GM19395 (cell line): Measurements from ENCODE around the gene AMER2.
"Not testable (repeated sequence)": the region's sequence is repeated elsewhere in the genome, so short reads cannot be mapped to it uniquely, and the experiment has no call there.

Source experiments
- ATAC-seq: cut with Tn5 transposase; IDR thresholded peaks from one replicate; pipeline ENCODE4 v1.9.1; 2021; ENCODE audit warnings: mild to moderate bottlenecking, moderate library complexity; ENCODE audit not compliant: unreplicated experiment

The AMER2 gene

GRCh38 chr13:25181597-25181996 is 9.5 kb upstream of the AMER2 start:
- peak; percentile 40 for ATAC-seq

DNA sequence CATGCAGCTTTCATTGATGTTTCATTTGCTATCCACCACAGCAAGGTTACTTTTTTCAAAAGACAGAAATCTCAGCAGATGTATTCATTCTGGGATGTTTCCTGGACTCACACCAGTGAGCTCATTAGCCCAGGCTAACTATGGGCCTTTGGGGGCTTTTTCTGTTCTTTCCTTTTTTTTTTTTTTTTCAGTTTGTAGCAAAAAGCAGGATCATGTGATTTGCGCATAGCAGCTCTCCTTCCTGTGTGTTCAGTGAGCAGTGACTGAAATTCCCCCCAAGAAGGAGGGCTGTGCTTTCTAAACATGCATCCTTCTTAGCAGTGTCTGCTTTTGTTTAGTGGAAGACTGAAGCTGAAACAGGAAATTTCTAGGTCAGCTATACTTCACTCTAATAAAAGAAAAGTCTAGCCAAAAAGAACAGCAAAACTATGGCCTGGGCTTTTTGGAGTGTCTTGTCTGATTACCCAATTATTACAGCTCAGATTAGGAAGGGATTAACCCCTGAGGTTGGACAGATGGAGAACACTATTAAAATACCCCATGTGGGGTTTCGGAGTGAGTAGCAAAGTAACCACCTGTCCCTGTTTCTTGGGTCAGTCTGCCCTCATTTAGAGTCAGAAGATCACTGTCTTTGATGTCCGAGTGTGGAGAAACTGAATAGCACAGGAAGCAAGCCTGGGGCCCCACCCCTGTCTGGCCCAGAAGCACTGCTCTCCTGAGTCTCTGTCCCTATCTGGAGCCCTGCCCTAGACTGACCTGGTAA is 8.9 kb upstream of the AMER2 start:
- ATAC-seq: peak; percentile 82

GRCh38 chr13:25179832-25180774 is 8.0 kb upstream of the AMER2 start:
- ATAC-seq: no peak

GRCh38 chr13:25179011-25179410 is 6.9 kb upstream of the AMER2 start:
- no peak for ATAC-seq

DNA sequence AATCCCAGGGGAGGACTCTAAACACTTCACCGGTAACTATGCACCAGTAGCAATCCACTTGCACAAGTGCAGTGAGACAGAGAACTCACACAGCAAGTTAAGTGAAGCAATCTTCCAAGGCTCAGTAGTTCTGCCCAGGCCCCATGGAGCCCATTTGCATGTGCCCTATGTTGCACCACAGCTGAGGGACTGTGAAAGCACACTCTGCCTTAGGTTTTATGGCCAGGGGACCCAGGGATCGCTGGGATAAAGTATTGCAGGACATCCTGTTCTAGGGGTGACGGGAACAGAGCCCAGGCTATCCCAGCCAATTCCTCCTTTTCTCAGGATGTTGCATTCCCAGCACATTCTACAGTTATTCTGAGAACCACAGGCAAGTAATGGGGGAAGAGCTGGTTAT is 6.0 kb upstream of the AMER2 start:
- ATAC-seq: no peak

- no peak for ATAC-seq
These were observed 5.5 kb upstream of the AMER2 start for GRCh38 chr13:25177636-25178035.

- ATAC-seq: no peak
These were observed 4.9 kb upstream of the AMER2 start for GRCh38 chr13:25177012-25177411.

DNA sequence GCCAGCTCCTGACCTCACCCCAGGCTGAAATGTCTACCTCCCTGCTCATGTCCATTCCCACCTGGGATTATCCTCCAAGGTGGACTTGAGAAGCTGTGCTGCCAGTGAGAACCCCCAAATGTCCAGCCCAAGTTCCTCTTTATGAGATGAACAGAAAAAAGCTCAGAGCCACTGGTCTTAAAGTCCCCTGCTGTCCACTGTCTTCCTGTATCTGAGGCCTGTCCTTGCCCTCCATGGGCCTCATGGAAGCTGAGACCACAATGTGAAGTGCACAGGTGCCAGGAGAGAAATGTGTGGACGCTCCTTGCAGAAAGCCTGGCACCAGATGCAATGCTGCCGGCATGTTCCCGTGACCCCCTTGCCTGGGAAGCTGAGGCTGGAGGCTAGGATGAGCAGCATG is 3.3 kb upstream of the AMER2 start:
- no peak for ATAC-seq

DNA sequence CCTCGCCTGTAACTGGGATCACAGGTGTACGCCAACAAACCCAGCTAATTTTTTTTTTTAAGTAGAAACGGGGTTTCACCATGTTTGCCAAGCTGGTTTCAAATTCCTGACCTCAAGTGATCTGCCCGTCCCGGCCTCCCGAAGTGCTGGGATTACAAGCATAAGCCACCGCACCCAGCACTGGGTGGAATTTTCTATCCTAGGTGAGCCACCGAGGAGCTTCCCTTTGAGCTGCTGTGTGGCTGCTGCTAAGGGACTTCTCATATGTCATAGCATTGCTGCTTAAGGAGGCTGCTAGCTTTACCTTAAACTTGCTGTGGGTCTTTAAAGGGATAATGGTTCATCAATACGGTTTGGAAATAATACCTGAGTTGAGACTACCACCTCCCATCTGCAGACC is 2.9 kb upstream of the AMER2 start:
- ATAC-seq: no peak

- ATAC-seq: no peak
These were observed 2.2 kb upstream of the AMER2 start for GRCh38 chr13:25174304-25174703.

- ATAC-seq: no peak
These were observed 179 bp upstream of the AMER2 start for GRCh38 chr13:25172303-25172630.

- ATAC-seq: no peak
These were observed 945 bp downstream of the AMER2 start for GRCh38 chr13:25171170-25171516.

DNA sequence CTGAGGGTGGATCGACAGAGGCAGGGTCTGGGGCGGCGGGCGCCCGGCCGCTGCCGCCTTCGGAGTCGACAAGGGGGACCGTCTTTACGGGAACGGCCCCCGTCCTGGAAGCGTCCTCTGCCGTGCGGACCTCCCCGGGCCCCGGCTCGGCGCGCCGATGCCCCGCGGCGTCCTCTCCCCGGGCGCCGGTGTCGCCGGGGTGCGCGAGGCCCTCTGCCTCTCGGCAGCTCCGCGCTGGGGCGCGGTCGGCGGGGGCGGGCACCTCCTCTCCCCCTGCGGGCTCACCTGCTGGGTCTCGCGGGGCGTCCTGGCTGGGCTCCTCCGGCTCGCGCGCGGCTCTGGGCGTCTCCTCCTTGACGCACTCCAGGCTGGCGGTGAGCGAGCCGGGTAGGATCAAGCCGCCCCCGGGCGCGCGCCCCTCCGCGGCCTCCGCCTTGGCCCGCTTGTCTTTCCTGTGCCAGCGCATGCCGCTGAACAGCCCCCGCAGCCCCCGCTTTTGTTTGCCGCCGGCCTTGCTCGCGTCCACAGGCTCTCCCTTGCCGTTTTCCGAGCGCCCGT is 1.5 kb downstream of the AMER2 start:
- no peak for ATAC-seq

DNA sequence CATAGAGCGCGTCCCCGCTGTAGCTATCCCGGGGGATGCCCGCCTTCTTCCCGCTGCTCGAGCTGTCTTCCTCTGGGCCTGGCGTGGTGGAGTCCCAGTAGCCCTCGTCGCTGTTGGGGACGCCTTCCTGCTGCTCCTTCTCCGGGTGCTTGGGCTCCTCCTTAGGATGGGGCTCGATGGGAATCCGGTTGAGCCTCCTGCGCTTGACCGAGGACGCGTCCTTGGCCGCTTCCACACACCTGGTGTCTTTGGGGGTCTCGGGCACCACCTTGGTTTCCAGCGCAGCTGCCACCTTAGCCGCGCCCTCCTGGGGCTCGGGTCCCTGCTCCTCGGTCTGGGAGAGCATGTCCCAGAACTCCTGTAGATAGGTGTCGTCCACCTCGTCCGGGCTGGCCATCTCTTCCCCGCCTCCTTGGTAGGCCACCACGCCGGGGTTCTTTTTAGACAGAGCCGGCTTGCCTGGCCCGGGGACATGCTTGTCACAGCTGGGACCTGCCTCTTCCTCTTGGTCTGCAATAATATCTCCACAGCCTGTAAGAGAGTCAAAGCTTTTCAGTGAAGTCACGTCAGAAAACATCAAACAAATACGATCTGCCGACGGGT is 2.0 kb downstream of the AMER2 start:
- no peak for ATAC-seq

DNA sequence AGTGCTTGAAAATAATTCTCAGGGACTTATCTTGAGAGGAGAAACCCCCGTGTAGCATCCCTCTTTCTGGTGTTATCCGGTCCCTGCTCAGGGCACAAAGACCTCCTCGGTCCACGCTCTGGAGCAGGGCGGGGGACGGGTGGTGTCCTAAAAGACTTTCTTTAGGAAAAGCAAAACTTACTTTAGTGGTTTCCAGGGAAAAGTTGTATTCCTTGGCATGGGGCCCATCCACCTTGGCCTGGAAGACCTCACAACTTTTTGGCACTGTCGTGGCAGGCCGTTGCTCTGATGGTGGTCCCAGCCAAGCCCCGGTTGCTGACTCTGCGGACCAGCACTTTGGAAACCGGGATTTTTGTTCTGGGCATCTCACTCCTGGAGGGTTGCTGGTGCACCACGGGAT is 2.7 kb downstream of the AMER2 start:
- ATAC-seq: no peak

- ATAC-seq: no peak
These were observed 3.3 kb downstream of the AMER2 start for GRCh38 chr13:25168790-25169189.

DNA sequence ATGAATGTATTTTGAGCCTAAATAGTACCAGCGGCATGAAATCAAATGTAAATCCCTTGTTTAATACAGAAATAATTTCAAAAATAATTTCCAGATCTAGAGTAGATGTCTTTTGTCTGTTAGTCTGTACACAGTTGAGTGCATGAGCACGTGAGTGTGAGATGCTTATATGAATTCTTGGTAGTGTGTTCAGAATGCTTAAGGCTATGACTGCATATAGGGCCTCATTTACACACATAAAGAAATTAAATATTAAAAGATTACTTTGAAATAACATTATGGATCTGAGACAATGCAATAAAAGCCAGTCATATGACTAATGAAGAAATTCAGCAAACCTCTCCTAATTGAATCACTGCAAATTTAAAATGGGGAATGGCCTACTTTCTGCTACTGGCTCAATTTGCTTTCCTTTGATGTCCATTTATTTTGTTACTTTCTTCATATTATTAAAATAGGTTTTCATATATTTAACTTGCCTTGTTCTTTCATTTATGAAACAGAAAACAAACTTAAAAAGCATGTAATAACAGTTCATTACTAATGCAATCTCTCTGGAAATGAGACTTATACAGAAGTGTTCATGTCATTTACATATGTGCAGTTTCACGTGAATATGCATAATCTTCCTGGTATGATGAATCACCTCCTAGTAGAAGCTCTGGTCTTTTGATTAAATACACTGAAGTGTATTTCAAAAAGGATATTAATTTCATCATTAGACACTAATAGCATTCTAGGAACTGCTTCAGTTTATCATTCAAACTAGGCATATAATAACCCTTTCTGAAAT is 4.5 kb downstream of the AMER2 start:
- no peak for ATAC-seq

- no peak for ATAC-seq
These were observed 5.8 kb downstream of the AMER2 start for GRCh38 chr13:25166306-25166705.

GRCh38 chr13:25165663-25166062 is 6.4 kb downstream of the AMER2 start:
- ATAC-seq: no peak

GRCh38 chr13:25165163-25165562 is 6.9 kb downstream of the AMER2 start:
- not testable (repeated sequence) for ATAC-seq

GRCh38 chr13:25157681-25158080 is 14.4 kb downstream of the AMER2 start:
- ATAC-seq: no peak
